Sigmoid colon (tissue), 4 donors: ENCODE results near the gene CD300C.

ENCODE experiments used
- EP300 ChIP-seq, 4 donors: sonication (generic); formaldehyde crosslinking; IDR thresholded peaks; one replicate each; pipeline ENCODE4 v1.6.1; 2017; ENCODE audit warnings: antibody characterized with exemption in 4 of 4
- POLR2A ChIP-seq, 2 donors: fragments of 450-650 bp; IDR thresholded peaks; one replicate each; pipeline ENCODE4 v1.6.1; 2016; ENCODE audit warnings: antibody characterized with exemption in 2 of 2, mild to moderate bottlenecking in 2 of 2, moderate library complexity in 2 of 2
- POLR2AphosphoS5 ChIP-seq, 4 donors: sonication (generic); formaldehyde crosslinking; IDR thresholded peaks; one replicate each; pipeline ENCODE4 v1.6.1; 2017; ENCODE audit warnings: antibody characterized with exemption in 4 of 4
- TF ChIP-seq, protein P1 (sequence below), 4 experiments: fragments of 450-650 bp in 3 of 4; fragments of 200-600 bp in 1 of 4; IDR thresholded peaks; one replicate each; pipeline ENCODE4 v1.5.1; 2016 to 2019; ENCODE audit warnings: antibody characterized with exemption in 4 of 4, mild to moderate bottlenecking in 3 of 4, moderate library complexity in 2 of 4

DNA sequence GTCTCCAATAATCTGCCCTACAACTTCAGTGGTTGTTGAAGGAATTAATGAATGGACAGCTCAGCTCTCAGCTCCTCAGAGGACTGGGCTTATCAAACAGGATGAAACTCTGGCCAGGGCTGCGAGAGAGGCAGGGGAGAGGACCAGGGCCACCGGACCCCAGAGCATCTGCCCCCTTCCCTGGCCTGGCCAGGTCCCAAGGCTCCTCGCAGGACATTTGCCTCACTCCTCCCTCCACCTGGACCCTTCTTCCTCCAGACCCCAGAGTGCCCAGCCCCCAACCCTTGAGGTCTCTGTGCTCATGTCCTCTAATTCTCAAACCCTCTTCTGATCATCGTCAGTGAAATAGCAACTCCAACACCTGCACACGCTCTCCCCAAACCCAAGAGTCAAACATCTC, 3.7 kb downstream of the CD300C start:
- TF ChIP-seq, protein P1, sequence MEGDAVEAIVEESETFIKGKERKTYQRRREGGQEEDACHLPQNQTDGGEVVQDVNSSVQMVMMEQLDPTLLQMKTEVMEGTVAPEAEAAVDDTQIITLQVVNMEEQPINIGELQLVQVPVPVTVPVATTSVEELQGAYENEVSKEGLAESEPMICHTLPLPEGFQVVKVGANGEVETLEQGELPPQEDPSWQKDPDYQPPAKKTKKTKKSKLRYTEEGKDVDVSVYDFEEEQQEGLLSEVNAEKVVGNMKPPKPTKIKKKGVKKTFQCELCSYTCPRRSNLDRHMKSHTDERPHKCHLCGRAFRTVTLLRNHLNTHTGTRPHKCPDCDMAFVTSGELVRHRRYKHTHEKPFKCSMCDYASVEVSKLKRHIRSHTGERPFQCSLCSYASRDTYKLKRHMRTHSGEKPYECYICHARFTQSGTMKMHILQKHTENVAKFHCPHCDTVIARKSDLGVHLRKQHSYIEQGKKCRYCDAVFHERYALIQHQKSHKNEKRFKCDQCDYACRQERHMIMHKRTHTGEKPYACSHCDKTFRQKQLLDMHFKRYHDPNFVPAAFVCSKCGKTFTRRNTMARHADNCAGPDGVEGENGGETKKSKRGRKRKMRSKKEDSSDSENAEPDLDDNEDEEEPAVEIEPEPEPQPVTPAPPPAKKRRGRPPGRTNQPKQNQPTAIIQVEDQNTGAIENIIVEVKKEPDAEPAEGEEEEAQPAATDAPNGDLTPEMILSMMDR (IDR thresholded peaks at IDR 0.05), result no peak
- no peak for TF ChIP-seq EP300 (IDR thresholded peaks at IDR 0.05)
- TF ChIP-seq POLR2A (IDR thresholded peaks at IDR 0.05), result no peak
- TF ChIP-seq POLR2AphosphoS5 (IDR thresholded peaks at IDR 0.05), result no peak
